RKO (cell line): ENCODE data around the gene ATP13A2.

Source experiments
- DNase-seq: peaks from one replicate; pipeline ENCODE4 v3.0.0-alpha.2; 2016; ENCODE audit warnings: low spot score

ATP13A2 gene

GRCh38 chr1:17028662-17029188 is 17.0 kb upstream of the ATP13A2 start:
- DNase-seq = no peak

GRCh38 chr1:17027900-17028299 is 16.2 kb upstream of the ATP13A2 start:
- no peak for DNase-seq

DNA sequence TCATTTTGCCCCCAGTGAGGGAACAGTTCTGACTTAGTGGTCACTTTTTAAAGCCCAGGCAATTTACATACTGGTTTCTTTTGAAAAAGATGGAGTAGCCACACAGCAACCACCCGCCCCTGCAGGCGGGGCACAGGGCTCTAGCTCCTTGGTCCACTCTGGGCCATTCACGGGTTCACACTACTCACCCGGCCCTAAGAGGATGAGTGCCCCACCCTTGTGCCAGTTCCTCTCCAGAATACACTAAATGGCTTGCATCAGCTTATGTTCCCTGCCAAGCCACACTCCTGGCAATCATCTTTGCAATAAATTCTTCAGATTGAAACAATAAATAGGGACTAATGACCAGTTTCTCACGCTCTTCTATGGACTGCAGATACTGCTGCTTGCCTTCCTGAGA is 15.7 kb upstream of the ATP13A2 start:
- no peak for DNase-seq

GRCh38 chr1:17024721-17025120 is 13.0 kb upstream of the ATP13A2 start:
- no peak for DNase-seq

GRCh38 chr1:17023573-17023972 is 11.8 kb upstream of the ATP13A2 start:
- no peak for DNase-seq

- DNase-seq = no peak
Observed at GRCh38 chr1:17023102-17023501, 11.4 kb upstream of the ATP13A2 start.

- no peak for DNase-seq
Observed at GRCh38 chr1:17021896-17022295, 10.2 kb upstream of the ATP13A2 start.

- DNase-seq = no peak
Observed at GRCh38 chr1:17020502-17020901, 8.8 kb upstream of the ATP13A2 start.

- DNase-seq = no peak
Observed at GRCh38 chr1:17018849-17019248, 7.1 kb upstream of the ATP13A2 start.

DNA sequence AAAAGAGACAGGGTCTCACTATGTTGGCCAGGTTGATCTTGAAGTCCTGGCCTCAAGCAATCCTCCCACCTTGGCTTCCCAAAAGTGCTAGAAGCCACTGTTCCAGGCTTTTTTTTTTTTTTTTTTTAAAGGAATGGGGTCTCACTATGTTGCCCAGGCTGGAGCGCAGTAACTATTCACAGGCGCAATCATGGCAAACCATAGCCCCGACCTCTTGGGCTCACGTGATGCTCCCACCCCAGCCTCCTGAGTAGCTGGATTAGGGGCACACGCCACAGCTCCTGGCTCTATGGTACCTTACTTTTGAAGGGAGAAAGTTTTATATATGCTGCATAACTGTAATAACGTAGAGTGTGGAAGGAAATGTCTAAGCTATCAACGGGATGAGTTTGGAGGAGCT is 5.7 kb upstream of the ATP13A2 start:
- DNase-seq = no peak

DNA sequence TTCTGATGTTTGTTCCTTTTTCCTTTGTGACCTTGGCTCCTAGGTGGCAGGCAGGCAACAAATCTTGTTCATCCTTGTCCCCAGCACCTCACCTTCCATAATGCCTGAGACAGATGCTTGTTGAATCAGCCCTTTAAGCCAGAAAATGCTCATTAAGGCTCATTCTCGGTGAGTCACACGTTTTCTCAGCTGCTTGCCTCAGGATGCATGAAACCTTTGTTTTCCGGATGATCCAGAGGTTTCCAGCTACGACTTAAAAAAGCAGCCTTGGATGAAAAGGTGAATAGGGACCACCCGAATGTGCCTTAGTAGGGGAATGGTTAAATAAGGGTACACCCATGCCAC is 4.6 kb upstream of the ATP13A2 start:
- DNase-seq = peak; percentile 48

DNA sequence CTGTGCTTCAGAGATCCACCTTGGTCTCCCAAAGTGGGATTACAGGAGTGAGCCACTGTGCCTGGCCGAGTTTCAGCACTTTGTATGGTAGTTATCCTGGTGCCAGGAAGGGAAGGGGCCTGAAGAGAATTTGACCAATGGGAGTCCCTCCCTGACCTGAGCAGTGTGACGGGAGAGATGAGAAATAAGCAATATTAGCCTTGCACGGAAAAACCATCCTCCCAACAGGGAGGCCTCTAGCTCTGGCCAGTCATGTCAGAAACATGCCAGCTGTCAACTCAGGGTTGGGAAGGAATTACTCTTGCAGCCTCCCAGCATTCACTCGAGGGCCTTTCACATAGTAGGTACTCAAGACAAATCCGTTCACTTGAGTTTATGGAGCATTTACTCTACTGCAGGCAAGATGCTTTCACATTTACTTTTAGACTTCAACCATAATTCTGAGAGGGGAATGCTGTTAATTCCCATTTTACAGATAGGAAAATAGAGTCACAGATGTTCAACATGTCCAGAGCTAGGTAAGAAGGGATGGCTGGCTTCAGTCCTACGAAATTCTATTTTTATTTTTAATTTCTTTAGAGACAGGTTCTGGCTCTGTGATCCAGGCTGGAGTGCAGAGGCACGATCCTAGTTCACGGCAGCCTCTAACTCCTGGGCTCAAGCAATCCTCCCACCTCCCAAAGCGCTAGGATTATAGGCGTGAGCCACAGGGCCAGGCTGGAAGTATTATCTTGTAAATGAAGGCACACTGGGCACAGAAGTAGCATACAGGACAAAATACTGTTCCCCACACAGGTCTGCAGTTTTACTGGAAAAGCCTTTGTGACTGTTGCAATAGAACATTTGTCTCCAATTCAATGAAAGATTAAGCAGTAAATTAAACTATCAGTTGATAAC is 3.2 kb upstream of the ATP13A2 start:
- DNase-seq = no peak

- DNase-seq = no peak
Observed at GRCh38 chr1:17013491-17014320, 2.0 kb upstream of the ATP13A2 start.

DNA sequence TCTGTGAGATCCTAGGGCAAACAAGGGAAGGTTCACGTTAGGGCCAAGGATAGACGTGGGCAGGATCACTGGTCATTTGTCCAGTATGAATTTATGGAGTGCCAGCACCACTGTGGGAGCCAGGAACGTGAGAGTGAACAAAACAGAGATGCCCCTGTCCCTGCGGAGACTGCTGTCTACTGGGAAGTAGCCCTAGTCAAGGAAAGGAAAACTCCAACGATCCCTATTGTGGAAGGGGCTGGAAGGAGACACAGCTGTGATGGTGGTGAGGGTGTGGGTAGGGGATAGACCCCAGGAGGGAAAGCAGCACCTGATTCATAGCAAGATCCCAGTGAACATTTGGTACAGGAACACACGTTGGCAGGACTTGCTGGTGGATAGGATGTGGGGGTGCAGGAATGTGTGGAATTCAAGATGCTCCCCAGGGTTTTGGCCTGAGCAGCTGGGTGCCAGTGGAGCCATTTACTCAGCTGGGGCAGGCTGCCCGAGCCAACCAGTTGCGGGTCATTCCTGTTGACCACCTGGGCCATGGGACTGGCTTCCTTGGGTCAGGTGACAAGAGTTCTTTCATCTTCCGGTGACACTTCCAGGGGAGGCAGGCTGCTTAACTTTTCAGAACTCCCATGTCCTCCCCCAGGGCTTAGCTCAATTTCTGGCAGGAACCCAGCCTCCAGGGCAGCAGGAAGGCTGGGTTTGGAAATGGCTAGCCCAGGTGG is 1.2 kb upstream of the ATP13A2 start:
- no peak for DNase-seq

DNA sequence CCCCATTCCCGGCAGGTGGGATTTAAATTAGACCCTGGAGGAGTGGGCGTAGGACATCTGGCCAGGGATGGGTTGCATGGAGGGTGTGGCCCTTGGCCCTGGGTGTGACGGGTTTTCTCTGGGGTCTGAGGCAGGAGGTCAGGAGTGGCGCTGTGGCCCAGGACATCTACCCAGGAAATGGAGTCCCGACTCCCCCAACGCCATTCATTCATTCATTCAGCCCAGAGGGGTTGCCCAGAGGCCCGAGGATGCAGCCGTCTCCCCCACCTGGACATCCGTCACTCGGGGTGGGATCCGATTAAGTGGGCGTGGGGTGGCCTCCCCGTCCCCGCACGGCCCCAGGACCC is 663 bp downstream of the ATP13A2 start:
- DNase-seq = no peak

- DNase-seq = no peak
Observed at GRCh38 chr1:17009706-17010105, 2.0 kb downstream of the ATP13A2 start.

GRCh38 chr1:17008208-17008855 is 3.4 kb downstream of the ATP13A2 start:
- DNase-seq = no peak

- DNase-seq = no peak
Observed at GRCh38 chr1:17007121-17007520, 4.6 kb downstream of the ATP13A2 start.

- DNase-seq = no peak
Observed at GRCh38 chr1:17005365-17005740, 6.4 kb downstream of the ATP13A2 start.

- no peak for DNase-seq
Observed at GRCh38 chr1:17004466-17005364, 7.0 kb downstream of the ATP13A2 start.

- DNase-seq = no peak
Observed at GRCh38 chr1:17002524-17002902, 9.2 kb downstream of the ATP13A2 start.
